AG09309 (cell line): ENCODE results near the gene KIF5C.

ENCODE experiments used
- DNase-seq: peaks from one replicate; pipeline ENCODE4 v3.0.0-alpha.2; 2010; ENCODE audit warnings: low read depth
- H3K4me3 ChIP-seq: 2 replicates; pipeline ENCODE4 v1.5.1; 2011; ENCODE audit warnings: mild to moderate bottlenecking, low read depth, low read length, moderate library complexity; ENCODE audit not compliant: control insufficient read depth
- TF ChIP-seq, protein P1 (sequence below): IDR thresholded peaks from 2 replicates; pipeline ENCODE4 v1.5.1; 2011; ENCODE audit warnings: mild to moderate bottlenecking, low read depth, low read length, inconsistent platforms; ENCODE audit not compliant: insufficient read depth, control insufficient read depth; ENCODE audit errors: missing control alignments

Gene KIF5C

DNA sequence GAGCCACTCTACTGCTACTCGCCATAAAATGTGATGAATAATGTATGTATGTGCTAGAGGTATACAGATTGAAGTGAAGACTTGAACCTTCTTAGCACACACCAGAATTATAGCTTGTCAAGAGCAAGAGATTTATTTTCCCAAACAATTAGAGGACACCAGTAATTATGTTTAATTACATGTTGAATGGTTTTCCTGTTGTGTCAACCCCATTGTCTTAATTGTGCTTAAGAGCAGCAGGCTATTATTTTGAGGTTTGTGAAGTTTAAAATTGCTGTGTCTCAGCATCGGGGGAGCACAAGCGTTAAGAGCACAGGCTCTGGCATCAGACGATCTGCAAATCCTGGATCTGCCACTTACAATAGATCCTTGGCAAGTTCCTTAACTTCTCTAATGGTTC is 29.0 kb downstream of the KIF5C start:
- no peak for DNase-seq
- TF ChIP-seq, protein P1, sequence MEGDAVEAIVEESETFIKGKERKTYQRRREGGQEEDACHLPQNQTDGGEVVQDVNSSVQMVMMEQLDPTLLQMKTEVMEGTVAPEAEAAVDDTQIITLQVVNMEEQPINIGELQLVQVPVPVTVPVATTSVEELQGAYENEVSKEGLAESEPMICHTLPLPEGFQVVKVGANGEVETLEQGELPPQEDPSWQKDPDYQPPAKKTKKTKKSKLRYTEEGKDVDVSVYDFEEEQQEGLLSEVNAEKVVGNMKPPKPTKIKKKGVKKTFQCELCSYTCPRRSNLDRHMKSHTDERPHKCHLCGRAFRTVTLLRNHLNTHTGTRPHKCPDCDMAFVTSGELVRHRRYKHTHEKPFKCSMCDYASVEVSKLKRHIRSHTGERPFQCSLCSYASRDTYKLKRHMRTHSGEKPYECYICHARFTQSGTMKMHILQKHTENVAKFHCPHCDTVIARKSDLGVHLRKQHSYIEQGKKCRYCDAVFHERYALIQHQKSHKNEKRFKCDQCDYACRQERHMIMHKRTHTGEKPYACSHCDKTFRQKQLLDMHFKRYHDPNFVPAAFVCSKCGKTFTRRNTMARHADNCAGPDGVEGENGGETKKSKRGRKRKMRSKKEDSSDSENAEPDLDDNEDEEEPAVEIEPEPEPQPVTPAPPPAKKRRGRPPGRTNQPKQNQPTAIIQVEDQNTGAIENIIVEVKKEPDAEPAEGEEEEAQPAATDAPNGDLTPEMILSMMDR = no peak

DNA sequence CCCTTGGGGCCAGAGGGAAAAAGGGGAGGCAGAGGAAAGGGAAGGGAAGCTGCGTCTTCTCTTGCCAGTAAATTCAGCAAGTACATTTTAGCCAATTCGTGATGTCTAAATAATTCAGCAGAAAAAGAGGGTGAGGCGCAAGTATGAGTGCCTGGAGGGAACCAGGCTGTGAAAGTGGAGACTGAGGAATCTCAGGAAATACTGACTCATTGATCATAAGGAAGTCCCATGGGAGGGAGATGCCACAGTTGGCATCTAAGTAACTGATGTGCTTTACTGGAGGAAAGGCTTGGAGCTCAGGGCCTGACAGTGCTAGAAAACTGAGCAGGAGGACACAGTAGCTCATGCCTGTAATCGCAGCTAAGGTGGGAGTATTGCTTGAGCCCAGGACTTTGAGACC is 31.1 kb downstream of the KIF5C start:
- no peak for DNase-seq
- TF ChIP-seq, protein P1 = no peak
- no peak overlapping the region for H3K4me3 ChIP-seq

More for the DNA sequence above, 29.0 kb downstream of the KIF5C start:
- H3K4me3 ChIP-seq = no peak overlapping the region

DNA sequence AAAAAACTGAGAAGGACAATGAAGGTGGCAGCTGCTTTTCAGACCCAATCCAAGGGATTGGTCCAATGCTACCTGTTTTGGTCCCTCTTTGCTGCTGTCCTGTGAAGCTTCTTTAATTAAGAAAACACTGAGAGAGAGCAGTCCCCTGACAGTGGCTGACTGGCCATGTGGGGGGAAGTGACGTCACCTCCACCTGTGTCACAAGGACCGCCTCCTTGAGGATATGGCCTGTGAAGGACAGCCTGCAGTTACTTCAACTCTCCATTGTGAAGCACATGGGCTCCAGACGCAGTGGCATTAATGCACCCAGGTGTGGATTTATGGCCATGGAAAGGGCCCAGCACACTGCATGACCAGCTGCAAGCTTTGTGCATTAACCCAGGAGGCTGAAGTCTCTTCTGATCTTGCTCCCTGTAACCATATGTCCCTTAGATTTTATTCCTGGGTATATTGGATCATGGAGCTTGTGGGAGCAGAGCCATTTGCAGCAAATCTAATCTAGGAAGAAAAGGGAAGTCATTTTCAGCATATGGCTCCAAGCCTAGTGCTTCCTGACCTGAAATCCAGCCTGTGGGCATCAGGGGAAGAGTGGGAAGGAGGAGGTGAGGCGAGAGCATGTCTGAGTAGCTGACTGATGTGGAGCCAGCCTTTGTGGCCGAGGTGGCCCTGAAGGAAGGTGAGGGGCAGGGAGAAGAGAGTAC is 32.2 kb downstream of the KIF5C start:
- DNase-seq = no peak
- TF ChIP-seq, protein P1 = no peak

DNA sequence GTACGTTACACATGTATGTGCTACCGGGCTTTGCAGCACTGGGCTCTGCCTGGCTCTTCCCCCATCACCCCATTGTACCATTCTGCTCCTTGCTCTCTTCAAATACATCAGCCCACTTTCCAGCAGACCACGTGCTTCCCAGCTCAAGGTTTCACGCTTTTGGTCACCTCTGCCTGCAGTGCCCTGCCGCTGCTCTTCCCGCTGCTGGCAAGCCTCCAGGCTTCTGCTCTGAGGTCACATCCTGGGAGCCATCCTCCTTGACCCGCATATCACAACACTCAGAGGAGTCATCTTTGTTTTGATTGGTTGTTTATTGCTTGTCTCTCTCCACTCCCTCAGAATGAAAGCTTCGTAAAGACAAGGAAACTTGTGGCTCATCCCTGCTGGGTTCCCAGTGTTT is 34.1 kb downstream of the KIF5C start:
- DNase-seq = no peak
- H3K4me3 ChIP-seq = no peak overlapping the region
- TF ChIP-seq, protein P1 = no peak

More for the DNA sequence above, 32.2 kb downstream of the KIF5C start:
- H3K4me3 ChIP-seq = no peak overlapping the region

DNA sequence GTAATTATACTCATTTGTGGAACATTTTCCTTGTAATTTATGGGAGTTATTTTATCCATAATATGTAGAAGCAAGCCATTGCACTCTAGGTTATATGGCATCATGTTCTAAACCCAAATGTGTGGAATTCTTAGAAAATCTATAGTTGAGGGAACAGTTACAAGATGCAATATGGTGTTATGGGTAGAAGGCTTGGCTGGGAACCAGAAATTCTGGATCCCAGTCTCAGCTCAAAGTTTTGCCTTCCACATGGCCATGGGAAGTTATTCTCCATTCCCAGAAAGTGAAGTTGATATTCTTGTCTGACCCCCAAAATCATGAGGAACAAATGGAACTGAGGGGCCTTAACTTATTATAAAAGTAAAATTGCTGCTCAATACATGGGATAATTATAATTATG is 38.0 kb downstream of the KIF5C start:
- no peak for DNase-seq
- TF ChIP-seq, protein P1 = no peak
- H3K4me3 ChIP-seq = no peak overlapping the region

- no peak overlapping the region for H3K4me3 ChIP-seq
- no peak for DNase-seq
- TF ChIP-seq, protein P1 = no peak
These were observed 38.5 kb downstream of the KIF5C start for GRCh38 chr2:148913492-148913891.
